ENCODE data around the gene LCK. TPM values are rescaled to one million over a fixed set of nuclear protein-coding genes. Genes with fewer than 3 reads are reported as not detected.

LCK gene
- total RNA-seq, 4 donors from 2014 or later: 0.38 to 3.6 (median 1.6) TPM

DNA sequence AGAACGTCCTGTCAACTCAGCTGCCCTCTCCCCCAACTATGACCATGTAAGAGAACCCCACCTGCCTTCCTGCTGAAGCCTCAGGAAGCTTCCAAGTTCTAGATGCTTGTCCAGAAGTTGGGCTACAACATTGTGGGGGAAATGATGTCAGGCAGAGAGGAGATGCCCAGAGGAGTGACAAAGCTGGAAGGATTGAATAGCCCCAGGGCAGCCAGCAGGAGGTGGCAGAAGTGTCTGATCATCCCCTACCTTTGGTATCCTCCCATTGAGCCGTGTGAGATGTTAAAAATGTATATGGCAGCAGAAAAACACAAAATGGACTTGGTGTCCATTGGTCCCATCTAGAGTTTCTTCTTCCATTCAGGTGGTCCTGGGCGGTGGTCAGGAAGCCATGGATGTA, 22.3 kb upstream of the LCK start:
- TF ChIP-seq, protein P1, sequence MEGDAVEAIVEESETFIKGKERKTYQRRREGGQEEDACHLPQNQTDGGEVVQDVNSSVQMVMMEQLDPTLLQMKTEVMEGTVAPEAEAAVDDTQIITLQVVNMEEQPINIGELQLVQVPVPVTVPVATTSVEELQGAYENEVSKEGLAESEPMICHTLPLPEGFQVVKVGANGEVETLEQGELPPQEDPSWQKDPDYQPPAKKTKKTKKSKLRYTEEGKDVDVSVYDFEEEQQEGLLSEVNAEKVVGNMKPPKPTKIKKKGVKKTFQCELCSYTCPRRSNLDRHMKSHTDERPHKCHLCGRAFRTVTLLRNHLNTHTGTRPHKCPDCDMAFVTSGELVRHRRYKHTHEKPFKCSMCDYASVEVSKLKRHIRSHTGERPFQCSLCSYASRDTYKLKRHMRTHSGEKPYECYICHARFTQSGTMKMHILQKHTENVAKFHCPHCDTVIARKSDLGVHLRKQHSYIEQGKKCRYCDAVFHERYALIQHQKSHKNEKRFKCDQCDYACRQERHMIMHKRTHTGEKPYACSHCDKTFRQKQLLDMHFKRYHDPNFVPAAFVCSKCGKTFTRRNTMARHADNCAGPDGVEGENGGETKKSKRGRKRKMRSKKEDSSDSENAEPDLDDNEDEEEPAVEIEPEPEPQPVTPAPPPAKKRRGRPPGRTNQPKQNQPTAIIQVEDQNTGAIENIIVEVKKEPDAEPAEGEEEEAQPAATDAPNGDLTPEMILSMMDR (IDR thresholded peaks at IDR 0.05; ENCODE audit: low read depth): no peak

DNA sequence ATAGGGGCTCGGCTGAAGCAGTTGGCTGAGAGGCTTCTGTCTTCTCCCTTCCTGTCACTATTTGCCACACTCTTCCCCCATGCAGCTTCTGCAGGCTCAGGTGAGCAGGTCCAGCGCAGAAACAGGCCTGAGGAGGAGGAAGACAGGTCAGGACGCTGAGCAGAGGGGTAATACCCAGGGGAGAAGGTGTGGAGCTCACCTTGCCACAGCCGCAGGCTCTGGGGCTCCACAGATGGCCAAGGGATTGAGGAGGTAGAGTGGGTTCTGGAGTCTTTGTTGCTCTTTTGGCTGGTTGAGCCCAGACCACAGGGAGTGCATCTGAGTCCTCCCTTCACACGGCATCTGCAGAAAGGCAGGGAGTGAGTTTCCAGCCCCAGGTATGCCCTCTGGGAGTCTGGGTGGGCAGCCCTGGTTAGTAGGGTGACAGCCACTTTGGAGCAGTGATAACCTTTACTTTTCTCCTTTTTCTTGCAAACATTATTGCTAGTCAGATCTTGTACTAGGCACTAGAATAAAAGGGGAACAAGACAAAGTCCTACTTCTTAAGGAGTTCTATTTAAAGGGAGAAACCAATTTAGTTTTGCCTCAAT, 19.1 kb upstream of the LCK start:
- TF ChIP-seq, protein P1 (IDR thresholded peaks at IDR 0.05; ENCODE audit: low read depth): no peak

DNA sequence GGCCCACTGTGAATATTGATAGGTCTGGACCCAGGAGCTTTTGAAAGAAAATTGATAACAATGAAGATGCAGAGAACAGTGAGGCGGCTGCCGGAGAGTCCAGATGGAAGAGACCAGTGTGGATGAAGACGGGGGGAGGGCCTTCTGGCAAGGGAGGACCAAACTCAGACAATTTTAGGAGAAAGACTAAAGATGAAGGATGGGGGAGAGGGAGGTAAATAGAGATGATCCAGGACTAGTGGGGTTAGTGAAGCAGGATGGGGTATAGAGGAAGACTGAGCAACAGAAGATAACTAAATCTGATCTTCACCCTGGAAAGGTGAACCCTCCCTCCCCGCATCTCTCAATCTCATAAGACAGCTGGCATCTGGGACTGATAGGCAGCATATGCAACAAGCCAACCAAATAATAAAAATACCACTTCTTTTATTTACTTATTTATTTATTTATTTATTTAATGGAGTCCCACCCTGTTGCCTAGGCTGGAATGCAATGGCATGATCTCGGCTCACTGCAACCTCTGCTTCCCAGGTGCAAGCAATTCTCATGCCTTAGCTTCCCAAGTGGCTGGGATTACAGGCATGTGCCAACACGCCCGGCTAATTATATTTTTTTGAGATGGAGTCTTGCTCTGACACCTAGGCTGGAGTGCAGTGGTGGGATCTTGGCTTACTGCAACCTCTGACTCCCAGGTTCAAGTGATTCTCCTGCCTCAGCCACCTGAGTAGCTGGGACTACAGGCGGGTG, 18.3 kb upstream of the LCK start:
- TF ChIP-seq, protein P1 (IDR thresholded peaks at IDR 0.05; ENCODE audit: low read depth): no peak

DNA sequence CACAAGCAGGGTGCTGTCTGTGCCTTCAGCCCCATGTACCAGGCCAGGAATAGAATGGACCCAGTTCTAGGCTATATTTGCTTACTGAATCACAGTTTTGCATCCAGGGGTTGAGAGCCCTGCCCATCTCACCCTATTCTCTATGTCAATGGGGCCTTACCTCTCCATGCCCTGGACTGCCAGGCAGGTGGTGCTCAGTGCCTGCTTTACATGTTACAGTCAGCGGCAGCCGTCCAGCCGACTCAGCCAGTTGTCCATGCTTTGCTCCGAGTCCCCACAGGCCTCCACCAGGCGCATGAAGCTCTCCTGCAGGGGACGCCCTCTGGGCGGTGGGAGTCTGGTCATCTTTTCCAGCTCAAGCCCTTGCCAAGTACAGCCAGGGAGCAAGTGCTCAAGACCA, 16.3 kb upstream of the LCK start:
- TF ChIP-seq, protein P1 (IDR thresholded peaks at IDR 0.05; ENCODE audit: low read depth): no peak

DNA sequence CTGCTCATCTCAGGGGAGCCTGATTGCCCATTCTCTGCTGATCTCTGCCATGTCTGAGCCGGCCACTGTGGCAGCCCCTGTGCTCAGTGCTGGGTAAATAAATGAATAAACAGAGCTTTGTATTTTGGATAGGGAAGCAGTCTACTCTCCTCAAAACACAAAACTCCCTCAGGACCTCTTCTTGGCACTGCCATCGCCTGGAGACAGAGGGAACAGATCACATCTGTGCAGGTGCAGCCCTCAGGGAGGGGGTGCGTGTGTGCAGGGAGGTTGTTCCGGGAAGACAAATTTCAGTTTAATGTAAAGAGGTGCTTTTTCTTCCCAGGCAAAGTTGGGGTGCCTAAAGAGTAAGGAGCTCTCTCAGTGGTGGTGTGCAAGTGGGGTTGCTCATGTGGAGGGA, 11.7 kb upstream of the LCK start:
- TF ChIP-seq, protein P1 (IDR thresholded peaks at IDR 0.05; ENCODE audit: low read depth): no peak

DNA sequence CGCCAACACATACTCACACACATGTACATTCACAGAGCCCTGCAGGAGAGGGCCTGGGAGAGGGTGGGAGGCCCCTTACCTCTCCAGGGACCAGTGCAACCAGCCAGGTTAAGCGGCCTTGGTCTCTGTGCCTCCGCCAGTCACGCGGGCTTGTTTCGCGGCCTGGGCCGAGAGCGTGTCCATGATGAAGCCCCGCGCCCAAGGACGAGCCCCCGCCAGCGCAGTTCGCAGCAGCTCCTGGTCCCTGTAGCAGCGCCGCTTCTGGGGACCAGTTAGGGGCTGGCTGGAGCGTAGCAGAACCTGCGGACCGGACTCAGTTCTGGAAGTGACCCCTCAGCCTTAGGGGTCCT, 11.3 kb upstream of the LCK start:
- TF ChIP-seq, protein P1 (IDR thresholded peaks at IDR 0.05; ENCODE audit: low read depth): no peak

DNA sequence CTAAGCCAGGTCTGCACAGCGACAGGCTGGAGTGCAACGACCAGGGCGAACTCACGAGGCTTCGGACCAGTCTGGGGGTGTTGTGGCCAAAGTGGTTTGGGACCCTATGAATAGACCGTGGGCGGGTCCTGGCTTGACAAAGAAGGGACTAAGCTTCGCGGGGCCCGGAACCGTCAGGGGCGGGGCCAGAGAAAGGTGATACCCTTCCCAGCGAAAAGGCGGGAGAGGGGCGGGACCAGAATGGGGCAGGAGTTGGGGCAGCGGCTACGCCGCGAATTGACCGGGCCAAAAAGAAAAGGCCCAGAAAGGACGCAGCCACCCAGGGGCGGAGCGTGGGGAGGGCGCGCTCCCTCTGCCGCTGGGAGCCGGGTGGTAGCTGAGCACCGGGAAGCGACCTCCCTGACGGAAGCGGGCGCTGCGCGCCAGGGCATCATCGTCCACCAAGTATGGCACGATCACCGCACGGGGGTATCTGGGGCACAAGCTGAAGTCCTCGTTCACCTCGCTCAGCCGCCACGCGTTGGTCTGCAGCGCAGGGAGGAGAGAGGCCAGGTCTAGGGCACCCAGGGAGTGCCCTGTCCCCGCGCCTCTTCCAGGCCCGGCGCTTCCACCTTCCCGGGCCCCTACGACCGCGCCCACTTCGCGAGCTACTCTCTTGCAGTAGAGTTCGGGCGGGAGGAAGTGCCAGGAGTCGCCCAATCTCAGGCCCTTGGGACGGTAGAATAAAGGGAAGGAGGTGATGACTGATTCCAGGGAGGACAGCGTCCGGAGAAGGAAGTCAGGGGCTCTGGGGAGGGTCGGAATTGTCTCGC, 10.7 kb upstream of the LCK start:
- TF ChIP-seq, protein P1 (IDR thresholded peaks at IDR 0.05; ENCODE audit: low read depth): no peak

Data from subcutaneous adipose tissue (tissue), 4 donors.